ENCODE results near the gene PODXL2. TPM values are rescaled to one million over a fixed set of nuclear protein-coding genes. Genes with fewer than 3 reads are reported as not detected.
A peak's percentile ranks its signal among the peaks of the same experiment; 100 is the strongest.

PODXL2 gene
- total RNA-seq, 2 donors from 2014 or later, result 8.3 to 14.2 TPM

- intact Hi-C loops (cut with DNase I), result no loop called here
- 80 to 82% methylated on average over 6 to 7 of the region's 7 CpGs for WGBS, 2 donors
- no peak for TF ChIP-seq POLR2A (IDR thresholded peaks at IDR 0.05)
- TF ChIP-seq, protein P1, sequence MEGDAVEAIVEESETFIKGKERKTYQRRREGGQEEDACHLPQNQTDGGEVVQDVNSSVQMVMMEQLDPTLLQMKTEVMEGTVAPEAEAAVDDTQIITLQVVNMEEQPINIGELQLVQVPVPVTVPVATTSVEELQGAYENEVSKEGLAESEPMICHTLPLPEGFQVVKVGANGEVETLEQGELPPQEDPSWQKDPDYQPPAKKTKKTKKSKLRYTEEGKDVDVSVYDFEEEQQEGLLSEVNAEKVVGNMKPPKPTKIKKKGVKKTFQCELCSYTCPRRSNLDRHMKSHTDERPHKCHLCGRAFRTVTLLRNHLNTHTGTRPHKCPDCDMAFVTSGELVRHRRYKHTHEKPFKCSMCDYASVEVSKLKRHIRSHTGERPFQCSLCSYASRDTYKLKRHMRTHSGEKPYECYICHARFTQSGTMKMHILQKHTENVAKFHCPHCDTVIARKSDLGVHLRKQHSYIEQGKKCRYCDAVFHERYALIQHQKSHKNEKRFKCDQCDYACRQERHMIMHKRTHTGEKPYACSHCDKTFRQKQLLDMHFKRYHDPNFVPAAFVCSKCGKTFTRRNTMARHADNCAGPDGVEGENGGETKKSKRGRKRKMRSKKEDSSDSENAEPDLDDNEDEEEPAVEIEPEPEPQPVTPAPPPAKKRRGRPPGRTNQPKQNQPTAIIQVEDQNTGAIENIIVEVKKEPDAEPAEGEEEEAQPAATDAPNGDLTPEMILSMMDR (IDR thresholded peaks at IDR 0.05), result no peak
- H3K9me3 ChIP-seq, result no peaks in the 10 kb centered on the region
- H3K4me3 ChIP-seq, result no peak overlapping the region
- ATAC-seq (no peak), DNase-seq (peak in 1 of 4 donors; percentile 3)
- H3K27ac ChIP-seq, result no peak overlapping the region
- H3K4me1 ChIP-seq, result peaks cover 10% of the 10 kb centered on the region
- no peaks in the 10 kb centered on the region for H3K36me3 ChIP-seq (replicated peaks in 1 of 2; ENCODE audit: insufficient read depth in 1 of 2, low read depth in 2 of 2)
- H3K27me3 ChIP-seq, result no peaks in the 10 kb centered on the region
These were observed 89.4 kb downstream of the PODXL2 start for GRCh38 chr3:127718245-127718915.

DNA sequence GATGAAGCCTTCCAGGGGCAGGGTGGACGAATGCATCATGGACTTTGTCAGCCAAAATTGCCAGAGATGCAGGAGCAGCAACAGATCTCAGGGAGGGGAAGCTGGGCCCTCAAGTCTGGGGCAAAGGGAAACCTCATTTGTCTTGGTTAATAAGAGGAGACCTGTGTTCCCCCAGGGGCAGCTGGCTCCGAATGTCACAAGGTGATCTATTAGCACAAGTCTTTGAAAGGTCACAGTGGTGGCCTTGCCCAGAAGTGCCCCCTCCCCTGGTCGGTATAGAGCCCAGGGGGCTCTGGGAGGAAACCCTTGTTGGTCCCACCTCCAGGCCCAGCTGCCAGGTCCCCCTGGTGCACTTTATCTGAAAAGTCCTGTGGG, 89.9 kb downstream of the PODXL2 start:
- intact Hi-C loops (cut with DNase I), result no loop called here
- 48 to 57% methylated on average over 3 of the region's 3 CpGs for WGBS, 2 donors
- Histone ChIP-seq H3K27ac (no peak overlapping the region), H3K27me3 (no peaks in the 10 kb centered on the region), H3K36me3 (replicated peaks in 1 of 2; ENCODE audit: insufficient read depth in 1 of 2, low read depth in 2 of 2) (no peaks in the 10 kb centered on the region), H3K9me3 (no peaks in the 10 kb centered on the region), H3K4me3 (no peak overlapping the region), H3K4me1 (peaks cover 10% of the 10 kb centered on the region)
- DNase-seq (peak in 1 of 4 donors; percentile 5), ATAC-seq (no peak)
- no peak for TF ChIP-seq POLR2A (IDR thresholded peaks at IDR 0.05)
- TF ChIP-seq, protein P1 (IDR thresholded peaks at IDR 0.05), result no peak

DNA sequence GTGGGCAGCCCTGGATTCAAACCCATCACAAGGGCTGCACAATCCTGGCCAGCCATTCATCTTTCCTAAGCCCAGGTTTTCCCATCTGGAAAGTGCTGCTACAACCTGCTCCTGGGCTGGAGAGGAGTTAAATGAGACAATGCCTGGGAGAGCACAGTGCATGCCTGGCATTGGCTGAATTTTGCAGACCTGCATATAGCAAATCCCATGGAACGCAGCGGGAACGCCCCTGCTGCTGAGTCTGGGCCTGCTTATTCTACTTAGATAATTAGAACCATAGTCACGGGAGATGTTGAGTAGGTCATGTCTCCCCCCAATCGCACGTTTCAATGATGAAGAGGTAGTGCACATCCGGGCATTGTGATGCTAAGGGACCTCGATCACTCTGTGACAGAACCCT, 90.4 kb downstream of the PODXL2 start:
- WGBS, 2 donors, result 92 to 98% methylated on average over 7 to 8 of the region's 8 CpGs
- Histone ChIP-seq H3K27ac (no peak overlapping the region), H3K36me3 (replicated peaks in 1 of 2; ENCODE audit: insufficient read depth in 1 of 2, low read depth in 2 of 2) (no peaks in the 10 kb centered on the region), H3K9me3 (no peaks in the 10 kb centered on the region), H3K4me1 (peaks cover 10% of the 10 kb centered on the region), H3K4me3 (no peak overlapping the region), H3K27me3 (no peaks in the 10 kb centered on the region)
- no peak for ATAC-seq
- peak in 1 of 4 donors; percentile 5 for DNase-seq
- intact Hi-C loops (cut with DNase I), result no loop called here
- TF ChIP-seq, protein P1 (IDR thresholded peaks at IDR 0.05), result no peak
- TF ChIP-seq POLR2A (IDR thresholded peaks at IDR 0.05), result no peak

GRCh38 chr3:127720161-127720823, 91.3 kb downstream of the PODXL2 start:
- H3K27ac ChIP-seq, result no peak overlapping the region
- 75 to 82% methylated on average over 15 of the region's 15 CpGs for WGBS, 2 donors
- no peaks in the 10 kb centered on the region for H3K9me3 ChIP-seq
- no peak overlapping the region for H3K4me3 ChIP-seq
- no peaks in the 10 kb centered on the region for H3K27me3 ChIP-seq
- intact Hi-C loops (cut with DNase I), result no loop called here
- no peak for TF ChIP-seq POLR2A (IDR thresholded peaks at IDR 0.05)
- TF ChIP-seq, protein P1 (IDR thresholded peaks at IDR 0.05), result no peak
- peaks cover 10% of the 10 kb centered on the region for H3K4me1 ChIP-seq
- H3K36me3 ChIP-seq (replicated peaks in 1 of 2; ENCODE audit: insufficient read depth in 1 of 2, low read depth in 2 of 2), result no peaks in the 10 kb centered on the region
- peak in 1 of 4 donors; percentile 5 for DNase-seq
- ATAC-seq, result no peak
